ENCODE measurements around the gene DAW1. TPM values are rescaled to one million over a fixed set of nuclear protein-coding genes. Genes with fewer than 3 reads are reported as not detected.

Gene DAW1
- total RNA-seq, 1 donor, result under 0.01 TPM

DNA sequence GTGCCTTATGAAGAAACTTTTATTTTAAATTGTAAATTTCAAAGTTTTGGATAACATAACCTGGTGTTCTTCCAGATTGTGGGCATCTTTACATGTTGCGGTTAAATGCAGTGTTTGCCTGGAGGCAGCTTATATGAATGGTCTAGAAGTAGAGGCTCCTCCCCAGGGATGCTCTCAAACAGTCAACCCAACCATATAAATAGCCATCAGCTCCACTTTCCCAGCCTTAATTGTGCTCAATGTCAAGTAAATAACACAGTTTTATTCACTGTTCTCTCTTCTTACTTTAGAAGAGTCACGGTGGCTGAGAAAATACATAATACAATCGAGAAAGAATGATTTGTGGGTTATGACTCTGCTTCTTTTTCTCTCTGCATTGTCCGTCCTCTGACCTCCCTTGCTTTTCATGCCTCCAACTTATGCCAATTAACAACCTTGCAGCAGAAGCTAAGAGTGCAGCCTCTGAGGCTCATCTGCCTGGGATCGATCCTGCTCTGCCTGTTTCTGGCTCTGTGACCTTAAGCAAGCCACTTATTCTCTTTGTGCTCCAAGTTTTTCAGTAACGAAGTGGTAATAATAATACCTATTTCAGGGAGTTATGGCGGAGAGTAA lies 100.3 kb downstream of the DAW1 start:
- no peaks in the 10 kb centered on the region for H3K9me3 ChIP-seq (ENCODE audit: low read depth, low read length)
- H3K27ac ChIP-seq (ENCODE audit: low read depth, low read length), result no peak overlapping the region
- TF ChIP-seq CTCF (IDR thresholded peaks at IDR 0.05; ENCODE audit: extremely low read depth, low read depth, low read length), result no peak

DNA sequence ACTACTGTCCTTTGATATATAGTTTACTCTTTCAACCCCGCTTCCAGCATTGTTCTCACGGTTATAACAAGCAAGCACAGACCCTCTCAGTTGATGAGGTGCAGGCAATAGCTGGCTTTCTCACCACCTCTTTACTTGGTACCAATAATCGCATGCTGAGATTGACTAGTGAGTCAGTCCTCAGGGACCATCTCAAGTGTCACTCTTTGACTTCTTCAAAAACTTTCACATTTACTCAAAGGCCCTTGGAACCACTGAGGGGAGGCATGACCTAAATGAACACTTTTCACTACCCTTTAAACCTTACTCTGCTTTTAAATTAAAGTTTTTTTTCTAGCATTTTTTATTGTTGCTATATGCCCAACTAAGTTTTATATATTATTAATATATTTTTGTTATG lies 101.8 kb downstream of the DAW1 start:
- no peak for TF ChIP-seq CTCF (IDR thresholded peaks at IDR 0.05; ENCODE audit: extremely low read depth, low read depth, low read length)
- no peaks in the 10 kb centered on the region for H3K36me3 ChIP-seq (ENCODE audit: insufficient read depth, low read length)
- H3K4me3 ChIP-seq (ENCODE audit: insufficient read depth, low read length), result no peak overlapping the region
- no peak overlapping the region for H3K27ac ChIP-seq (ENCODE audit: low read depth, low read length)
- H2AFZ ChIP-seq (ENCODE audit: low read length), result no peak overlapping the region
- no peaks in the 10 kb centered on the region for H3K27me3 ChIP-seq (ENCODE audit: insufficient read depth, low read length)
- H3K4me1 ChIP-seq (ENCODE audit: insufficient read depth, low read length), result no peaks in the 10 kb centered on the region
- H4K20me1 ChIP-seq (ENCODE audit: insufficient read depth, low read length), result no peaks in the 10 kb centered on the region
- DNase-seq (ENCODE audit: insufficient read length, low spot score, missing footprints), result no peak
- H3K4me2 ChIP-seq (ENCODE audit: insufficient read depth, low read length), result no peak overlapping the region
- H3K9me3 ChIP-seq (ENCODE audit: low read depth, low read length), result no peaks in the 10 kb centered on the region
- no peaks in the 10 kb centered on the region for H3K79me2 ChIP-seq (ENCODE audit: insufficient read depth, low read length)

More for the DNA sequence above, 100.3 kb downstream of the DAW1 start:
- Histone ChIP-seq H3K4me2 (ENCODE audit: insufficient read depth, low read length) (no peak overlapping the region), H2AFZ (ENCODE audit: low read length) (no peak overlapping the region), H3K27me3 (ENCODE audit: insufficient read depth, low read length) (no peaks in the 10 kb centered on the region), H4K20me1 (ENCODE audit: insufficient read depth, low read length) (no peaks in the 10 kb centered on the region), H3K36me3 (ENCODE audit: insufficient read depth, low read length) (no peaks in the 10 kb centered on the region), H3K4me3 (ENCODE audit: insufficient read depth, low read length) (no peak overlapping the region), H3K79me2 (ENCODE audit: insufficient read depth, low read length) (no peaks in the 10 kb centered on the region), H3K4me1 (ENCODE audit: insufficient read depth, low read length) (no peaks in the 10 kb centered on the region)
- DNase-seq (ENCODE audit: insufficient read length, low spot score, missing footprints), result no peak

Small RNA genes lying within 50 kb of the gene (small RNA-seq; reads per million reads assigned to genes)
- not detected for gene RF00402

Other genes with a start within 250 kb of the DAW1 start
- not detected in 2 replicates for gene SCYGR5, start 204.8 kb upstream of the DAW1 start, total RNA-seq
- gene SLC19A3, start 153.6 kb upstream of the DAW1 start, total RNA-seq, result 0.29 and 0.36 TPM in 2 replicates
- not detected in 2 replicates for gene SCYGR6, start 146.9 kb upstream of the DAW1 start, total RNA-seq
- not detected in 2 replicates for gene SCYGR7, start 143.3 kb upstream of the DAW1 start, total RNA-seq
- gene SCYGR8, start 125.7 kb upstream of the DAW1 start, total RNA-seq, result not detected in 2 replicates
- gene CCL20, start 57.8 kb upstream of the DAW1 start, total RNA-seq, result 1.1 and 1.2 TPM in 2 replicates

All from osteoblast (primary cell).